Mesendoderm (in vitro differentiated cells): ENCODE data around the gene LRRC8D.

Source experiments
- DNase-seq: peaks from one replicate; pipeline ENCODE4 v3.0.0; 2013
- H2AK5ac ChIP-seq: 2 replicates; pipeline ENCODE4 v1.6.1; 2013; ENCODE audit warnings: low read length, inconsistent platforms
- H2BK120ac ChIP-seq: 2 replicates; pipeline ENCODE4 v1.6.1; 2013; ENCODE audit warnings: low read depth, mild to moderate bottlenecking, low read length, moderate library complexity, mixed read lengths
- H2BK15ac ChIP-seq: replicated peaks from 2 replicates; pipeline ENCODE4 v1.6.1; 2013; ENCODE audit warnings: low read depth, mild to moderate bottlenecking, moderate library complexity
- H2BK5ac ChIP-seq: 2 replicates; pipeline ENCODE4 v1.6.1; 2013; ENCODE audit warnings: low read length, inconsistent platforms
- H3K18ac ChIP-seq: 2 replicates; pipeline ENCODE4 v1.6.1; 2013; ENCODE audit warnings: mild to moderate bottlenecking, low read length, mixed read lengths
- H3K23ac ChIP-seq: one replicate; pipeline ENCODE4 v1.6.1; 2013; ENCODE audit warnings: low read length
- H3K27ac ChIP-seq: 2 replicates; pipeline ENCODE4 v1.5.1; 2013; ENCODE audit warnings: low read depth, mild to moderate bottlenecking, inconsistent platforms, low read length, moderate library complexity
- H3K27me3 ChIP-seq: 2 replicates; pipeline ENCODE4 v1.6.1; 2013; ENCODE audit warnings: low read length, control low read depth, mild to moderate bottlenecking, inconsistent platforms; ENCODE audit not compliant: insufficient read depth, poor library complexity
- H3K36me3 ChIP-seq: 2 replicates; pipeline ENCODE4 v1.6.1; 2013; ENCODE audit warnings: low read length, inconsistent platforms; ENCODE audit not compliant: control insufficient read depth, insufficient read depth
- H3K4ac ChIP-seq: one replicate; pipeline ENCODE4 v1.6.1; 2013; ENCODE audit warnings: low read depth, mild to moderate bottlenecking, low read length, moderate library complexity
- H3K4me1 ChIP-seq: 2 replicates; pipeline ENCODE4 v1.6.1; 2013; ENCODE audit warnings: low read depth, low read length, inconsistent platforms; ENCODE audit not compliant: control insufficient read depth
- H3K4me2 ChIP-seq: 2 replicates; pipeline ENCODE4 v1.6.1; 2013; ENCODE audit warnings: low read length
- H3K4me3 ChIP-seq: 2 replicates; pipeline ENCODE4 v1.5.1; 2013; ENCODE audit warnings: mild to moderate bottlenecking, low read length
- H3K56ac ChIP-seq: one replicate; pipeline ENCODE4 v1.6.1; 2013; ENCODE audit warnings: low read length
- H3K79me1 ChIP-seq: 2 replicates; pipeline ENCODE4 v1.6.1; 2013; ENCODE audit warnings: low read length, inconsistent platforms
- H3K79me2 ChIP-seq: 2 replicates; pipeline ENCODE4 v1.6.1; 2013; ENCODE audit warnings: mild to moderate bottlenecking, low read length; ENCODE audit not compliant: control insufficient read depth, insufficient read depth
- H3K9ac ChIP-seq: 2 replicates; pipeline ENCODE4 v1.6.1; 2013; ENCODE audit warnings: low read length, inconsistent platforms
- H4K5ac ChIP-seq: one replicate; pipeline ENCODE4 v1.6.1; 2013; ENCODE audit warnings: low read length
- H4K8ac ChIP-seq: one replicate; pipeline ENCODE4 v1.6.1; 2013; ENCODE audit warnings: low read depth, mild to moderate bottlenecking, control low read depth, low read length, moderate library complexity
- WGBS: extraction: QIAGEN DNeasy Blood & Tissue Kit; methylation state at CpG from one replicate; pipeline ENCODE4 v1.1.7; 2013; ENCODE audit warnings: low lambda C conversion rate, missing lambda C conversion rate; ENCODE audit not compliant: insufficient coverage; ENCODE audit errors: extremely low coverage; 5-methylcytosine and 5-hydroxymethylcytosine counted together

The LRRC8D gene

GRCh38 chr1:89808441-89809117 is 12.3 kb upstream of the LRRC8D start:
- no CpG with 5 or more reads among the region's 5 CpGs for WGBS
- Histone ChIP-seq H3K23ac (no peak overlapping the region), H3K79me2 (no peaks in the 10 kb centered on the region), H3K9ac (no peak overlapping the region), H3K27me3 (no peaks in the 10 kb centered on the region), H3K4me2 (no peak overlapping the region), H3K56ac (no peak overlapping the region), H3K4ac (no peak overlapping the region), H3K79me1 (no peaks in the 10 kb centered on the region), H2AK5ac (no peak overlapping the region), H3K36me3 (no peaks in the 10 kb centered on the region), H2BK5ac (no peak overlapping the region), H3K18ac (no peak overlapping the region), H4K5ac (no peak overlapping the region), H2BK120ac (no peak overlapping the region), H4K8ac (no peak overlapping the region), H2BK15ac (no peak overlapping the region), H3K4me1 (peaks cover 11% of the 10 kb centered on the region), H3K4me3 (no peak overlapping the region), H3K27ac (no peak overlapping the region)
- DNase-seq: peak; percentile 96

- H3K79me1 ChIP-seq: no peaks in the 10 kb centered on the region
- H2BK15ac ChIP-seq: no peak overlapping the region
- H3K9ac ChIP-seq: no peak overlapping the region
- no CpG with 5 or more reads among the region's 3 CpGs for WGBS
- H3K23ac ChIP-seq: no peak overlapping the region
- no peak overlapping the region for H2BK5ac ChIP-seq
- peaks cover 11% of the 10 kb centered on the region for H3K4me1 ChIP-seq
- H3K27me3 ChIP-seq: no peaks in the 10 kb centered on the region
- H3K27ac ChIP-seq: no peak overlapping the region
- H3K18ac ChIP-seq: no peak overlapping the region
- H2AK5ac ChIP-seq: no peak overlapping the region
- H4K5ac ChIP-seq: no peak overlapping the region
- no peak overlapping the region for H3K4ac ChIP-seq
- no peak overlapping the region for H4K8ac ChIP-seq
- no peaks in the 10 kb centered on the region for H3K79me2 ChIP-seq
- H2BK120ac ChIP-seq: no peak overlapping the region
- no peak overlapping the region for H3K4me3 ChIP-seq
- no peak for DNase-seq
- no peaks in the 10 kb centered on the region for H3K36me3 ChIP-seq
- H3K4me2 ChIP-seq: no peak overlapping the region
- no peak overlapping the region for H3K56ac ChIP-seq
Observed at GRCh38 chr1:89809556-89809955, 11.3 kb upstream of the LRRC8D start.

GRCh38 chr1:89810302-89810701 is 10.5 kb upstream of the LRRC8D start:
- no peak overlapping the region for H3K56ac ChIP-seq
- H2BK120ac ChIP-seq: no peak overlapping the region
- no CpG with 5 or more reads among the region's 1 CpG for WGBS

GRCh38 chr1:89810880-89811279 is 10.0 kb upstream of the LRRC8D start:
- WGBS: no CpG with 5 or more reads among the region's 1 CpG
- no peaks in the 10 kb centered on the region for H3K27me3 ChIP-seq
- no peak overlapping the region for H2BK5ac ChIP-seq
- H3K18ac ChIP-seq: no peak overlapping the region
- H3K4me3 ChIP-seq: no peak overlapping the region
- no peaks in the 10 kb centered on the region for H3K36me3 ChIP-seq
- peaks cover 11% of the 10 kb centered on the region for H3K4me1 ChIP-seq
- no peaks in the 10 kb centered on the region for H3K79me1 ChIP-seq
- no peak overlapping the region for H3K56ac ChIP-seq
- no peak overlapping the region for H3K4me2 ChIP-seq
- no peaks in the 10 kb centered on the region for H3K79me2 ChIP-seq
- H3K27ac ChIP-seq: no peak overlapping the region
- no peak overlapping the region for H4K5ac ChIP-seq
- H2BK120ac ChIP-seq: no peak overlapping the region
- no peak overlapping the region for H2BK15ac ChIP-seq
- H3K4ac ChIP-seq: no peak overlapping the region
- H3K23ac ChIP-seq: no peak overlapping the region
- H3K9ac ChIP-seq: no peak overlapping the region
- H2AK5ac ChIP-seq: no peak overlapping the region
- DNase-seq: no peak
- no peak overlapping the region for H4K8ac ChIP-seq

More at GRCh38 chr1:89810302-89810701, 10.5 kb upstream of the LRRC8D start:
- H3K23ac ChIP-seq: no peak overlapping the region
- H3K4me3 ChIP-seq: no peak overlapping the region
- no peak overlapping the region for H4K8ac ChIP-seq
- no peaks in the 10 kb centered on the region for H3K79me2 ChIP-seq
- no peaks in the 10 kb centered on the region for H3K27me3 ChIP-seq
- no peak overlapping the region for H3K9ac ChIP-seq
- no peak overlapping the region for H3K27ac ChIP-seq
- H4K5ac ChIP-seq: no peak overlapping the region
- no peak overlapping the region for H2BK5ac ChIP-seq
- peaks cover 11% of the 10 kb centered on the region for H3K4me1 ChIP-seq
- H2AK5ac ChIP-seq: no peak overlapping the region
- H2BK15ac ChIP-seq: no peak overlapping the region
- no peaks in the 10 kb centered on the region for H3K36me3 ChIP-seq
- no peak overlapping the region for H3K4me2 ChIP-seq
- no peaks in the 10 kb centered on the region for H3K79me1 ChIP-seq
- DNase-seq: no peak
- H3K4ac ChIP-seq: no peak overlapping the region
- H3K18ac ChIP-seq: no peak overlapping the region

GRCh38 chr1:89812992-89813391 is 7.8 kb upstream of the LRRC8D start:
- no peak for DNase-seq
- no peak overlapping the region for H2BK5ac ChIP-seq
- H3K79me2 ChIP-seq: no peaks in the 10 kb centered on the region
- H4K8ac ChIP-seq: no peak overlapping the region
- no peak overlapping the region for H3K18ac ChIP-seq
- H4K5ac ChIP-seq: no peak overlapping the region
- H2BK15ac ChIP-seq: no peak overlapping the region
- no peak overlapping the region for H3K27ac ChIP-seq
- H3K23ac ChIP-seq: no peak overlapping the region
- no CpG with 5 or more reads among the region's 1 CpG for WGBS
- peaks cover 10% of the 10 kb centered on the region for H3K4me1 ChIP-seq
- no peaks in the 10 kb centered on the region for H3K79me1 ChIP-seq
- H3K27me3 ChIP-seq: no peaks in the 10 kb centered on the region
- no peak overlapping the region for H3K4me2 ChIP-seq
- H2AK5ac ChIP-seq: no peak overlapping the region
- no peaks in the 10 kb centered on the region for H3K36me3 ChIP-seq
- no peak overlapping the region for H3K4ac ChIP-seq
- no peak overlapping the region for H3K4me3 ChIP-seq
- no peak overlapping the region for H3K56ac ChIP-seq
- no peak overlapping the region for H2BK120ac ChIP-seq
- no peak overlapping the region for H3K9ac ChIP-seq

GRCh38 chr1:89815040-89815439 is 5.8 kb upstream of the LRRC8D start:
- H3K4ac ChIP-seq: no peak overlapping the region
- H3K9ac ChIP-seq: no peak overlapping the region
- no peaks in the 10 kb centered on the region for H3K4me1 ChIP-seq
- no peak overlapping the region for H3K23ac ChIP-seq
- WGBS: no CpG with 5 or more reads among the region's 1 CpG
- no peak overlapping the region for H4K5ac ChIP-seq
- no peak overlapping the region for H3K4me2 ChIP-seq
- no peak overlapping the region for H3K4me3 ChIP-seq
- H2BK15ac ChIP-seq: no peak overlapping the region
- no peak overlapping the region for H3K18ac ChIP-seq
- no peaks in the 10 kb centered on the region for H3K36me3 ChIP-seq
- no peak for DNase-seq
- H3K79me2 ChIP-seq: no peaks in the 10 kb centered on the region
- H3K79me1 ChIP-seq: no peaks in the 10 kb centered on the region
- H3K27me3 ChIP-seq: no peaks in the 10 kb centered on the region
- no peak overlapping the region for H2AK5ac ChIP-seq
- no peak overlapping the region for H4K8ac ChIP-seq
- no peak overlapping the region for H2BK120ac ChIP-seq
- H2BK5ac ChIP-seq: no peak overlapping the region
- no peak overlapping the region for H3K56ac ChIP-seq
- no peak overlapping the region for H3K27ac ChIP-seq
